Muscle layer of colon (tissue), 2 donors: ENCODE measurements around the gene SSTR5.

ENCODE experiments used
- H3K27ac ChIP-seq: one replicate; pipeline ENCODE4 v1.7.0; 2013; ENCODE audit warnings: low read depth, mild to moderate bottlenecking, low read length, moderate library complexity
- H3K27me3 ChIP-seq, 2 donors: one replicate each; pipeline ENCODE4 v1.7.0; 2013; ENCODE audit warnings: low read length in 2 of 2, mild to moderate bottlenecking in 2 of 2; ENCODE audit not compliant: insufficient read depth in 2 of 2, control insufficient read depth in 1 of 2
- H3K36me3 ChIP-seq: one replicate; pipeline ENCODE4 v1.7.0; 2013; ENCODE audit warnings: mild to moderate bottlenecking, low read length; ENCODE audit not compliant: insufficient read depth
- H3K4me1 ChIP-seq: one replicate; pipeline ENCODE4 v1.7.0; 2013; ENCODE audit warnings: mild to moderate bottlenecking, low read length; ENCODE audit not compliant: insufficient read depth
- H3K4me3 ChIP-seq, 2 donors: one replicate each; pipeline ENCODE4 v1.7.0; 2013; ENCODE audit warnings: low read length in 2 of 2, low read depth in 1 of 2, mild to moderate bottlenecking in 1 of 2, moderate library complexity in 1 of 2
- H3K9ac ChIP-seq: one replicate; pipeline ENCODE4 v1.7.0; 2013; ENCODE audit warnings: low read length
- H3K9me3 ChIP-seq: one replicate; pipeline ENCODE4 v1.7.0; 2013; ENCODE audit warnings: mild to moderate bottlenecking, low read length
- donor health status: abdominal sarcoma.
- donor health status: Adenocarcinoma of cecum.

SSTR5 gene

DNA sequence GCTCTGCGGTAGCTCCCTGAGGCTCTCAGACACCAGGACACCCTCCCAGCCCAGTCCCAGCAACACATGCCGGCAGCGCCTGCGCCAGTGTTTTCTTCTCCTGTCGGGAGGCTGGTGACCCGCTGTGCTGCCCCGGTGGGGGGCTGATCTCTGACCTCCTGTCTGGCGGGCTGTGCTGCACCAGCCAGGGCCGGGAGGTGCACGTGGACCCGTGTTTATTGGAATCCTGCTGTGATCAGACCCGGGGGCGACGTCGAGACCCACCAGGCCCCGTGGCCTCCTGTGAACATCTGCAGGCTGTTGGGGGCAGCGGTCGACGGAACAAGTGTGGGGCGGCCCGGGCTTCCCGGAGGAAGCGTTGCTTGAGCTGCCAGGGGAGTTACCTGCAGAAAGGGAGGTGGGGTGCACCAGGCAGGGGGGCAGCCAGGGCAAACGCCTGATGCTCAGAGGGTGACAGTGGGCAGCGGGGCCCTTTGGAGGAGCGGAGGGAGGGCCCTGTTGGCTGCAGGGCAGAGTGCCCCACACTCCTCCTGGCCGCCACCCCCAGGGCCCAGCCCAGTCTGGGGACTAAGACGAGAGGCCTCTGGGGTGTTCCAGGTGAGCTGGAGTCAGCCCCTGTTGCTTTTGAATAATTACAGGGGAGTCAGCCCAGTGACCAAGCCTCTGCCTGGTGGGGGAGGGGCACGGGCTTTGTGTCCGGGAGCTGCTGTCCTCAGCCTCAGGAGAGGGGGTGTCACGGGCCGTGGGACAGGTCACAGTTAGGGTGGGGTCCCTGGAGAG is 2.3 kb upstream of the SSTR5 start:
- no peaks in the 10 kb centered on the region for H3K9me3 ChIP-seq
- H3K4me3 ChIP-seq, result no peak overlapping the region
- H3K9ac ChIP-seq, result no peak overlapping the region
- peaks cover 0 to 86% of the 10 kb centered on the region in 2 donors for H3K27me3 ChIP-seq
- no peaks in the 10 kb centered on the region for H3K4me1 ChIP-seq
- H3K27ac ChIP-seq, result no peak overlapping the region
- no peaks in the 10 kb centered on the region for H3K36me3 ChIP-seq

DNA sequence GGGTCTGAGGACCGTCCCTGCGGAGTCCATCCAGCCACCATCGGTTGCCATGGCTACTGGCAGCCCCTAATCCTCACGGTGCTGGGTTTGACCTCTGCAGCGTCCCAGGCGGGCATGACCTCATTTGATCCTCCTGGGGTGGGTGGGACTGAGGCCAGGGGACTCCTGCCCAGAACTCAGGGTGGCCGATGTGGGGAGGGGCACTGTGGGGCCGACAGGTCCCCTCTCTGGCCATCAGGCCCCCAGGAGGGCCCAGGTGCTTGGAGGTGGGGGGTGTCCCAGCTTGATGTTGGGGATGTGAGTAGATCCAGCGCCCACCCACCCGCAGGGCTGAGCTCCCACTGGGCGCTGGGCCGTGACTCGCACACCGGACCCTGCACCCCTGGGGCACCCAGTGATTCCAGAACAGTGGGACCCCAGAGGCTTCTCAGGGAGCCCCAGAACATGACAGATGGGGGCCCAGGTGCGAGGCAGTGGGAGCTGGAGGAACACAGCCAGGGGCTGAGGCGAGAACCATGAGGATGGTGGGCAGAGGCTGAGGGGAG is 1.6 kb upstream of the SSTR5 start:
- peaks cover 0 to 81% of the 10 kb centered on the region in 2 donors for H3K27me3 ChIP-seq

DNA sequence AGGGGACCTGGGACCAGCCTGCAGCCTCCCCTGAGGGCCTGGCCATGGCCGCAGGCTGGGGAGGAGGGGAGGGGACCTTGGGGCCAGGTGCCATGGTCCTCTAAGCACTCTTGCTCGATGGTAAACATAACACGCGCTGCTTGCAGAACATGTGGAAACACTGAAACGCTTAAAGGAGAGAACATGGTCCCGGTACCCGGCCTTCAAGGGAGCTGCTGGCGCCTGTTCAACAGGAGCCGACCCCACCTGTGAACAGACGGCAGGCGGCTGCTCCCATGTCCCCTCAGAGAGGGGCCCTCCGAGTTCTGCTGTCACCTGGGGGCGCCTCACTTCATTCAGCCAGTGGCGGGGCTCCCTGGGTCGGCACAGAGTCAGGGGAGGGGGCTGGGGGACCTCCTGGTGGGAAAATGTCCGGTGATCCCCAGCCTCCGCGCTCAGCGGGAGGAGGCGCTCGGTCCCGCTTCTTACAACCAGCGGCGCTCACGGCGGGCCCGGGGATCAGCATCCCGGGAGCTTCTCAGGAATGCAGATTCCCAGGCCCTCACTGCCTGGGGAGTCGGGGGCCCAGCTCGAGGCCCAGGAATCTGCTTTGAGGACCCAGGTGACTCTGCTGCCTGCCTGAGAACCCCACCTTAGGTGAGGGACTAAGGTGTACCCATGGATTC is 854 bp upstream of the SSTR5 start:
- Histone ChIP-seq H3K4me1 (no peaks in the 10 kb centered on the region), H3K27me3 (peaks cover 0 to 73% of the 10 kb centered on the region in 2 donors), H3K9ac (no peak overlapping the region), H3K4me3 (no peak overlapping the region), H3K27ac (no peak overlapping the region), H3K9me3 (no peaks in the 10 kb centered on the region), H3K36me3 (no peaks in the 10 kb centered on the region)

More for the DNA sequence above, 1.6 kb upstream of the SSTR5 start:
- Histone ChIP-seq H3K9me3 (no peaks in the 10 kb centered on the region), H3K9ac (no peak overlapping the region), H3K27ac (no peak overlapping the region), H3K4me3 (no peak overlapping the region), H3K4me1 (no peaks in the 10 kb centered on the region), H3K36me3 (no peaks in the 10 kb centered on the region)

DNA sequence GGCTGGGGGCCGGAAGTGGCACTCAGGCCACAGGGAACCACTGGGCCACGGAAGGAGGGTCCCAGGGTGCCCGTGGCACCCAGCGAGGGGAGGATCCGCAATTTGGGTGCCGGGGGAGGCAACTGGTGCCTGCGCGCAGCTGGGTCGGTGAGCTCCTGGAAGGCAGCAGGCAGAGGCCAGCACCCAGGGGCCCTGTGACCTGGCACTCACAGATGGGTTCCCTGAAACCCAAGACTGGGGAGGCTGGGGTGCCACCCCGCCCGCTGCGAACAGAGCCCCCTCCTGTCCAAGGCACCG is 663 bp downstream of the SSTR5 start:
- Histone ChIP-seq H3K4me1 (no peaks in the 10 kb centered on the region), H3K9me3 (no peaks in the 10 kb centered on the region), H3K36me3 (no peaks in the 10 kb centered on the region), H3K27me3 (peaks cover 0 to 71% of the 10 kb centered on the region in 2 donors), H3K27ac (no peak overlapping the region), H3K9ac (no peak overlapping the region), H3K4me3 (no peak overlapping the region)

DNA sequence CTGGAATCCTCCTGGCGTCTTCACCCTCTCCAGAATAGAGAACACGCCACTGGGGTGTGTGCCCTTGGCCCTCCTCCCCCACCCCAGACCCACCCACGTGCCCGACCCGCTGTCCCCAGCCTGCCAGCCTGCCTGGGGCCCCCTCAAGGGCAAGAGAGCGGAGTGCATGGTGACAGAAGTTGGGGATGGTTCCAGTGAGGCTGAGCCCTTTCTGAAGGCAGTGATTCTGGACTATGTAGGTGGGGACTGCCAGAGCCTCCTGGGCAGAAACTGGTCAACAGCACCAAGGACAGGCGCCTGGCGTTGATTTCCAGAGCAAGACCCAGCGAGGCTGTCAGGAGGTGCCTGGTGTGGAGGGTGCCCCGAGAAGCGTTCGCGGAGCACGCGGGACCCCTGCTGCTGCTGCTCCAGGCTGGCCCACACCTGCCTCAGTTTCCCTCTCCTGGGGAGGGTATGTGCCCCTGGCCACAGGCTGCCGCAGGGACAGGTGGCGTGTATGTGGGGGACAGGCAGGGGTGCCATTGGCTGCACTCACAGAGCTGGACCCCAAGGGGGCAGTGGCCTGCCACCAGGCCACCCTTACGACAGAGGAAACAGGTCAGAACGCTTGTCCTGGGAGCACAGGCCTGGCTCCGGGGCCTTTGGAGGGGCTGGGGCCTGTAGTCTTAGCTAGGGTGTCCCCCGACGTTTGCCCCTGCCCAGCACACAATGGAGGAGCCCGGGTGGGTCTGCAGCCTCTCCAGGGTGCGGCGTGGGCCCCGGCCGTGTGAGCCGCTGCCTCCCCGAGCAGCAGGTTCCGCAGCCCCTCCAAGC is 1.2 kb downstream of the SSTR5 start:
- Histone ChIP-seq H3K9ac (no peak overlapping the region), H3K27ac (no peak overlapping the region), H3K4me3 (no peak overlapping the region), H3K9me3 (no peaks in the 10 kb centered on the region), H3K4me1 (no peaks in the 10 kb centered on the region), H3K36me3 (no peaks in the 10 kb centered on the region), H3K27me3 (peaks cover 0 to 71% of the 10 kb centered on the region in 2 donors)

DNA sequence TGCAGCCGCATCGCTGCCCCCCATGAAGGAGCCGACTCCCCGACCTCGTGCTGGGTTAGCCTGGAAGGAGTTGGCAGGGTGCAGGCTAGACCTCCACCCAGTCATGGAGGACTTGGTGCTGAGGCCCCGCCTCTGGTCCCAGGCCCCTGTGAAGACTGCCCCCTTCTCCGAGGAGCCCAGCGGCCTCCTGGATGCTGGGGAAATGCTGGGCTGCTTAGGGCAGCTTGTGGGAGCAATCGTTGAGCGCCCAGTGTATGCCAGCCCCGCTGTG is 1.8 kb downstream of the SSTR5 start:
- Histone ChIP-seq H3K27ac (no peak overlapping the region), H3K4me1 (no peaks in the 10 kb centered on the region), H3K4me3 (no peak overlapping the region), H3K27me3 (peaks cover 0 to 71% of the 10 kb centered on the region in 2 donors), H3K36me3 (no peaks in the 10 kb centered on the region), H3K9ac (no peak overlapping the region), H3K9me3 (no peaks in the 10 kb centered on the region)

DNA sequence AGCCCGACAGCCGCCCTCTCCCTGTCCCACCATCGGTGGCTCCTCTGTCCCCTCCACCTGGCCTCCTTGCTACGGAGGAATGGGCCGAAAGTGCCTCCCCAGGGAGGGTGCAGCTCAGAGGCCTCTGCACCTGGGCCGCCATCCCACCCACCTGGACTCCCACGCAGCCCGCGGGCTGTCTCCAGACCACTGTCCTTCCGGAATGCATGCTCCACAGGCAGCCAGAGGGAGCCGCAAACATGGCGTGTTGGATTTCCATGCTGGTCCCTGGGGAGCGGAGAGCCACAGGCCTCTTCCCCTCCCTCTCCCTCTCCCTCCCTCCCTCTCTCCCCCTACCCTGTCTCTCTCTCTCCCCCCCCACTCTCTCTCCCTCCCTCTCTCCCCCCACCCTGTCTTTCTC is 3.0 kb downstream of the SSTR5 start:
- peaks cover 0 to 69% of the 10 kb centered on the region in 2 donors for H3K27me3 ChIP-seq
- H3K27ac ChIP-seq, result no peak overlapping the region

DNA sequence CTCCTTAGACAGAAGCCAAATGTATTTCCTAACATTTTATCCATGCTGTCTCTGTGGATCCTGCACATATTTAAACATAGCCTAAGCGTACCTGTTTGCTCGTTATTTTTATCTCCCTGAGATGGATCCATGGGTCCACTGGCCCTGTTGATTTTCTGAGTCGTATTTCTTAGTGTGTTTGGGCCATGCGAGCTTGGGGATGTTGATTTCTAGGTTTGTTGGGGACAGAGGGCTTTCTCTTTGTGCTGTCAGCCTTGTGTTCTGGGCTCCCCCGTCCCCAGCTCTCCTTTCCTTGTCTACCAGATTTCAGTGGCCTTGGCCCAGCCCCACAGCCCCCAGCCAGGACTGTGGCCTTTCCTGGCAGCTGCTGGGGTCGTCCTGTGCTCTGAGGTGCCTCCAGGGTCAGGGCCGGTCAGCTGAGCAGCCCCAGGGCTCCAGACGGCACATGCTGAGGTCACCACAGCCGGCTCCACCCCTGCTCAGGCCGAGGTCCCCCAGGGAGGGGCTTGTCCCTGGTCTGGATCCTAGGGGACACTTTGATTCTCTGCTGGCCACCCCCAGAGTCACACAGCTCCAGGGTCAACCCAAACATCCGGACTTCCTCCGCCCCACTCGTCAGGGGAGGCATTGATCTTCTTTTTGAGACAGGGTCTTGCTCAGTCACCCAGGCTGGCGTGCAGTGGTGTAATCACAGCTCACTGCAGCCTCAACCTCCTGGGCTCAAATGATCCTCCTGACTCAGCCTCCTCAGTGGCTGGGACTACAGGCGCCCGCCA is 4.4 kb downstream of the SSTR5 start:
- H3K36me3 ChIP-seq, result no peaks in the 10 kb centered on the region
- no peak overlapping the region for H3K4me3 ChIP-seq
- H3K9ac ChIP-seq, result no peak overlapping the region
- no peaks in the 10 kb centered on the region for H3K4me1 ChIP-seq
- H3K9me3 ChIP-seq, result no peaks in the 10 kb centered on the region
- no peak overlapping the region for H3K27ac ChIP-seq
- peaks cover 0 to 70% of the 10 kb centered on the region in 2 donors for H3K27me3 ChIP-seq

More for the DNA sequence above, 3.0 kb downstream of the SSTR5 start:
- no peak overlapping the region for H3K9ac ChIP-seq
- H3K4me1 ChIP-seq, result no peaks in the 10 kb centered on the region
- H3K4me3 ChIP-seq, result no peak overlapping the region
- no peaks in the 10 kb centered on the region for H3K36me3 ChIP-seq
- no peaks in the 10 kb centered on the region for H3K9me3 ChIP-seq

DNA sequence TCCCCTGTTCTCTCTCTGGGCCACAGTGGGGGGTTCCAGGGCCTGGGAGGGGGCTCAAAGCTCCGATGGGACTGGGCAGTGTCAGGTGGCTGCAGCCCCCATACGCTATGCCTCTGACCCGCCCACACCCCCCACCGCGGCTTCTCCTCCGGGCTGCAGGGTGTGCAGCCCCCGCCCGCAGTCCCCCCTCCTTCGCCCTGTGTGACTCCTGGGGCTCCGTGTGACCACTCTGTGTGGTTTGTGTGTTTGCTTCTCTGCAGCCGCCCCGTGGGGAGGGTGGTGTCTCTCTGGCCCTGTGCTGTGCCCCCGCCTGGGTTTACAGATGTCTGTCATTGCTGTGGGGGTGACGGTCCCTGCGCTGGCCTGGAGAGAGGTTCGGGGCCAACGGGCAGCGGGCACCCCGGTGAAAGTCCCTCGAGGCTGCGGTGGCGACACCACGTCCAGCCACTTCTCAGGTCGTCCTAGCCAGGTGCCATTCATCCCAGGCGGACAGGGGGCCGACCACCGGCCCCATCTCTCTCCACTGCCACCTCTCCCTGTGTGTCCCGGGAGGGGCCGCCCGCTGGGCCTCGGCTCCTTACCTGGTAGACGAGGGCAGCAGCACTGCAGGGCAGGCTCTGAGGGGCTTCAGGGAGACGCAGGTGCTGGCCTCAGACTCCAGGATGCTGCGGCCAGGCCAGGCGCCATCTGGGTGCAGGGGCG is 5.5 kb downstream of the SSTR5 start:
- Histone ChIP-seq H3K27ac (no peak overlapping the region), H3K4me3 (no peak overlapping the region), H3K36me3 (no peaks in the 10 kb centered on the region), H3K9ac (no peak overlapping the region), H3K9me3 (no peaks in the 10 kb centered on the region), H3K27me3 (peaks cover 0 to 72% of the 10 kb centered on the region in 2 donors), H3K4me1 (no peaks in the 10 kb centered on the region)

DNA sequence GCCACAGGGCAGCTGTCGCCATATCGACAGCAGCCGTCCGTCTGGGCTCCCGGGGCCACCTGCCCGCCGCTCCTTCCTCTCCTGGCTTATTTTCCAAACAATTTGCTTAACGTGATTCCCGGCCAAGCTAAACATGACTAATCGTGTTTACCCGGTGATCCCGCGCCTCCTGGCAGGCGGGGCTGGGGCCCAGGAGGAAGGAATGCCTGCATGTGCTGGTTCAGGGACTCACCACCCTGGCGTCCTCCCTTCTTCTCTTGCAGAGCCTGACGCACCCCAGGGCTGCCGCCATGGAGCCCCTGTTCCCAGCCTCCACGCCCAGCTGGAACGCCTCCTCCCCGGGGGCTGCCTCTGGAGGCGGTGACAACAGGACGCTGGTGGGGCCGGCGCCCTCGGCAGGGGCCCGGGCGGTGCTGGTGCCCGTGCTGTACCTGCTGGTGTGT is 6.1 kb downstream of the SSTR5 start:
- Histone ChIP-seq H3K4me1 (no peaks in the 10 kb centered on the region), H3K36me3 (no peaks in the 10 kb centered on the region), H3K27me3 (peaks cover 0 to 72% of the 10 kb centered on the region in 2 donors), H3K9ac (no peak overlapping the region), H3K4me3 (no peak overlapping the region), H3K9me3 (no peaks in the 10 kb centered on the region), H3K27ac (no peak overlapping the region)
